Stimulated activated CD4-positive, alpha-beta T cell treated with anti-CD3 and anti-CD28 coated beads, TNF-alpha, amount 100 ng/mL, for 1 hour (primary cell): ENCODE data around the gene GNAZ.

ENCODE experiments used
- DNase-seq, 3 donors: peaks; one replicate each; pipeline ENCODE4 v3.0.0-alpha.2; 2020; ENCODE audit warnings: low read depth in 3 of 3, low spot score in 1 of 3

Gene GNAZ

DNA sequence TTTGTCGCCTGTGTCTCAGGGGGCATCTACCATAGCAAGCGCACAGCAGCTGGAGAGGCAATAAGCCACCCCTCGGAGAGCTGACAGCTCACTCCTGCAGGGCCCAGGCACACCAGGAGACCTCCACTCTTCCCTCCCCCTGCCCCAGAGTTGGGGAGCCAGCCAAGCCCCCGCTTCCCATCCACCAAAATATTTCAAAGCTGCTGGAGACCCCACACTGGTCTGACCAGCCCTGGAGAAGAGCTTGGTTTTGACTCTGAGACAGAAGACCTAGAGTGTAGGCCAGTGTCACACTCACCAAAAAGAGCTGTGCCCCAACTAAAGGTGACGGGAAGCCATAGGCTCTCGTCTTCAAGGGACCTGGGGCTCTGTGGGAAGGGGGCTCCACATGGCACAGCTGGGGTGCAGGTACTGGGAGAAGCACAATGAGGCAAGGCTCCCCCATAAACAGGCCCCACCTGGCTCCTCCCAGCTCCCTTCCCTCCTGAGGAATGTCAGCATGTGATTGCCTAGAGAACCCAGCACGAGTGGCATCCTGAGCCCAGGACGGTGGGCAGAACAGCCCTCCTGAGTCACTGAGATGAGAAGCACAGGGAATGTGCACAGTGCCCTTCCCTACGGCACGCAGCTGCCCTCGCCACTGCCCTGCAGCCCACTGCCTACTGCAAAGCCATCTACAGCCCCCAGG, 5.8 kb upstream of the GNAZ start:
- no peak for DNase-seq

DNA sequence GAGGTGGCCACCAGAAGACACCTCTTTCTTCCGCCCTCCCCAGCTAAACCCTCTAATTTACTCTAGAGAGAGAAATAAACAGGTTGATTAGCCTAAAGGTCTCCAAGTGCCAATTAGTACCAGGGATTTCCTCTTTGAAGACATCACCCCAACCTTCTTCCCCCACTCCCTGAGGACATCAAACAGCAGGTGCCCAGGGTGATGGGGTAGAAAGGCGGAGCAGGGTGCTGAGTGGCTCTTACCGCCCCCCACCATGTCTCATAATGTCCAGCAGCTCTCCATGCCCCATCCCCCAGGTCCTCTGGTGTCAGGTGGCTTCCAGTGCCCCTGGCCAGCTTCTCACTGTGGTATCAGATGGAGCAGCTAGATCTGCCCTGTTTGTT, 5.3 kb upstream of the GNAZ start:
- no peak for DNase-seq

DNA sequence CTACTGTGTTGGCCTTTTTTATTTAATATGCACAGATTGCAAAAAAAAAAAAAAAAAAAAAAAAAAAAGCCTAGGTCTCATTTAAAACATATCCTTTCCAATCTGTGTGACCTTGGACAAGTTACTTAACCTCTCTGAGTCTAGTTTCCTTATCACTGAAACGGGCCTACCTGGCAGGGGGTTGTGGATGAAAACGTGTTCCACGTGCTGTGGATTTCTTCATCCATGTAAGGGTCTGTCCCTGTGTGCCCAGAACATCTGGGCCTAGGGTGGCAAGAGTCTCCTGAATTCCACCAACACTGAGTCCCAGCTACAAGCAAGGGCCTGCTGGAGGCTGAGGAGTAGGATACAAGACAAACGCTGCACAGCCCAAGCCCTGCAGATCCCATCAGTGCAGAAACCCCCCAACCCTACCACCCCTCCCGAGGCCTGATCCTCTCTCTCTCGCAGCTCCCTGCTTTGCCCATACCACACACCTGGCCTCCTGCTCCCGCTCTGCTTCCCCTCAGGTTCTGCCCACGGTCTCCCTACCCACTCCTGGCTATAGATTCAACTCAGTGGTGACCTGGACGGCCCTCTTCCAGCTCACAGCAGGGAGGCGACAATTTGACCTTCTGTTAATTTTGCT, 4.7 kb upstream of the GNAZ start:
- DNase-seq = no peak

DNA sequence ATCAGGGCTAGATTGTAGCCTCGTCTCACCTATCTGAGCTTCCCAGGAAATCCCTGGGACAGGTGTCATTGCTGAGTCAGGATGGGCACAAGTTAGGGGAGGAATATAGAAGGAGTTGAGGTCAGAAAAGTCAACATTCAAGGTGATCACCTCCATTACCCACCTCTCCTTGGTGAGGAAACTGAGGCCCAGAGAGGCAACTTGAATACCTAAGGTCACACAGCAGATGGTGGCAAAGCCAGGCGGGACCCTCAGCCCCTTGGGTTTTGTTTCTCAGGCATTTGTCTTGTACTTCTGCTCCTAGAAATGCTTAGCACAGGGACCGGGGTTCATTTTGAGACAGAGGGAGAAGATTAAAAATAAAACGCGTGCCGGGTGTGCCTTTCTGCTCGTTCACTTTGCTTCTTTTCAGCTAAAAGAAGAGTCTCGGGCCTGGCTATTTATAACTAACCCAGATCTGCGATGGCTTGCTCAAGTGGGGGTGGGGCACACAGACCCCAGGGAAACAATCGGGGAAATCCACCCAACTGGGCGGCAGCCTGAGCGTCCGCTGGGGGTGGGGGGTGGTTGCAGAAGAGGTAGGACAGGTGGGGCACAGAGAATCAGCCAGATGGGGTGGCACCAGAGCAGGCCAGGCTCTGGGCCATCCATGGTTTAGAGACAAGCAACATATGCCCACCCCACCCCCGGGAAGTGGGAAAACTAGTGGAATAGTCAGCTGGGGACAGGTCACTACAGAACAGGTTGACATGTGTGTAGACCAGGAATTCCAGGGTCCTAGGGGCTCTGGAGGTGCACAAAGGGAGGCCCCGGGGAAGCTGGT, 3.9 kb upstream of the GNAZ start:
- no peak for DNase-seq

- no peak for DNase-seq
These were observed 3.2 kb upstream of the GNAZ start for GRCh38 chr22:23067023-23067650.

DNA sequence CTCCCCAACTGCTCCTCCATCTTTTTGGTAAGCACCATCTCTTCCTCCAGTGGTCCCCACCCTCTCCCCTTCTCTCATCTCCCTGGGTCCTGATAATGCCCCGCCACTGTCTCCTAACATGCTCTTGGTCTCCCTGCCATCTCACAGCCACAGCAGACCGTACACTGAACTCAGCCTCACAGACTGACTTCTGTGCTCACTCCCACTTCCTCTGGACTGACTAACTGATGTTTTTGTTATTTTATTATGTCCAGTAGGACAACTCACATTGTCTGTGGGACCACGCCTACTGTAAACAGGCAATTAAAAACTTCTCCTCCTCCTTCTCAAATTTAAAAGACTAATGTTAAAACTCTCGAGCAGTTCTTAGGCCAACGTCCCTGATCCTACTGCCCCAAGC, 2.6 kb upstream of the GNAZ start:
- DNase-seq = no peak

- DNase-seq = no peak
These were observed 2.1 kb upstream of the GNAZ start for GRCh38 chr22:23068096-23068831.

- DNase-seq = no peak
These were observed 1.4 kb upstream of the GNAZ start for GRCh38 chr22:23068832-23069385.

GRCh38 chr22:23069502-23070357, 589 bp upstream of the GNAZ start:
- DNase-seq = peak; percentile 67 to 85 (median 78)

DNA sequence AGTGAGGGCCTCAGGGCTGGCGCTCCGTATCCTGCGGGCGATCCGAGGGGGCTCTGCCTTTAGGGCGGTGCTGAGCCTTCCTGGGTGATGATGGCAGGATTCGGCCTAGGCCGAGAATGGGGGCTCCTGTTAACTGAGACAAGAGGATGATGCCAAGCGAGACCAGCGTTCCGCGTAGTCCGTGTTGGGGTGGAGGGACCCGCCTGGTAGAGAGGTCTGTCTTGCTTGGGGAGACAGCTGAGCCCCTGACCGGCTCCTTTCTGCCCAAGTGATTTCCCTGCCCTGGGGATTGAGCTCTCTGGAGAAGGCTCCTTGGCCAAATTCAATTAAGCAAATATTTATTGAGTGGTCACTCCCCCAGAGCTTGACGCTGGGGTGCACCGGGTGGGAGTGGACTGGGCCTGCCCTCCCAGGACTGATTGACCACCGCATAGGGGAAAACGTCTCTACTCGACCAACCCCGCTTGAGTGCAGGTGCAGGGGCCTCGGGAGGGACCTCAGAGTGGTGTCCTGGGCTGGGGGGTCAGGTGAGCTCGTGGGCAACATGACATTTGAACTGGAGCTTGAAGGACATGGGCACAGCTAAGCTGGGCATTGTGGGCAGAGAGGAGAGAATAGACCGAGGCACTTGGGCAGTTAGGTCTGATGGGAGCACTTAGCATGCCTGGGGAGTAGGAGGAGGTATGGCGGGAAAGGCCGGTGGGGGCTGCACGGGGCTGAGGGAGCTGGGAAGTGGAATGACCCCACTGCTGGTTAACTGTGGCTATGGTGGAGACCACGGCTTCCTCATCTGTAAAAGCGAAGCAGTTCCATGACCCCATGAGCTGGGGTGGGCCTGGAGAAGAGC, 1.1 kb downstream of the GNAZ start:
- DNase-seq = no peak

DNA sequence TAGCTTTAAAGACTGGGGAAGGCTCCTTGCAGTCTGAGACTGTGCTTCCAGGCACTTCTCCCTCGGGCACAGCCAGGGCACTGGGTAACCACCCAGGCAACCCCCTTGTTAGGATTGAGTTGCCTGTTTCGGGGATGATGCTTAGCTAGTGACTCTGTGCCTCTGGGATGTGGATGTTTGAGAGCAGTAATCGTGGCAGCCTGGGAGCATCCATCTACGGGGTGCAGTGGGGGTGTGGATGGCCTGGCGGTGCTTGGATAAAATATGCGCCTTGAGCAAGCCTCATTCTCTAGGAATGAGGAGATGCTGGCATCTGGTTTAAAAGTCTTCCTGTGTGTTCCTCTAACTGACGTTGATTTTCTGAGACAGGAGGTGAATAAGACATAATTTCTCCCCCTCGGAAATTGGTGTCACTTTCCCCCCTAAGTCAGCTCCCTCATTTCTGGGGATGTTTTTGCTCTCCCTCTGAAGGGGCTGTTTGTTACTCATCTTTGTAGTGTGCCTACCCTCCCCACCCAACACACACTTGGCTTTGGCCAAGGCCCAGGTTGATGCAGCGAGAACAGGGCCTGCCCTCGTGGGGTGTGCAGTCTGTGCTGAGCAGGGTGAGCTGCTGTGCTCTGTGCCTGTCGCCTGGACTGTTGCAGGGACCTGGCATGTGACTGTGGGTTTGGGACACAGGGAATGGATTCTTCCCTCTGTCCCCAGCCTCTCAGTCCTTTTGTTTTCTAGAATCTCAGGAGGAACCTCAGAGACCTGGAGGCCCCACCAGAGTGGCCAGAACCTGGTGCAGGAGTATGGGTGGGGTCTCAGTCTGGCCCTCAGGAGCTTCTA, 2.0 kb downstream of the GNAZ start:
- no peak for DNase-seq

DNA sequence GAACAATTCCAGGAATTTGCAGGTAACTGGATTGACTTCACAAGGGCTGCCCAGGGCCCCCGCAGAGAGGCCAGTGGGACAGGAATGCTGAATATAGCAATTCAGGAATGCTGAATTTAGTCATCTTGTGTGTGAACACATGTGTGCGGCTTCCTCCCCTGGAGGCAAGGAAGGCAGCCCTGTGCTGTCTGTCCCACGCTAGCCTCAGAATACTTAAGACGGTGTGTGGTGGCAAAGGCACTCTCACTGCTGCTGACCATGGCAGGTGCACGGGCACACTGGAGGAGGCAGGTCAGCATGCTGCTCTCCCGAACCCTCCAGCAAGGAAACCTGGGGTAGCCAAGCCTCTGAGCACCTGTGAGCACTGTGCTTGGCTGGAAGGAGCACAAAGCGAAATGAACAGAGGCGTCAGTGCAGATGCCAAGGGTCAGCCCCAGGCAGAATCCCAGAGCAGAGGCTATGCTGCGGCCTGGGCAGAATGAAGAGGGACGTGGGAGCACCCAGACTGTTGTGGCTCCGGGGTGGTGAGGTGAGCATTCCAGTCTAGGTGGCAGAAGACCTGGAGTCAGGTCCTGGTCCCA, 2.7 kb downstream of the GNAZ start:
- DNase-seq = no peak

GRCh38 chr22:23073526-23074229, 3.4 kb downstream of the GNAZ start:
- DNase-seq = no peak

DNA sequence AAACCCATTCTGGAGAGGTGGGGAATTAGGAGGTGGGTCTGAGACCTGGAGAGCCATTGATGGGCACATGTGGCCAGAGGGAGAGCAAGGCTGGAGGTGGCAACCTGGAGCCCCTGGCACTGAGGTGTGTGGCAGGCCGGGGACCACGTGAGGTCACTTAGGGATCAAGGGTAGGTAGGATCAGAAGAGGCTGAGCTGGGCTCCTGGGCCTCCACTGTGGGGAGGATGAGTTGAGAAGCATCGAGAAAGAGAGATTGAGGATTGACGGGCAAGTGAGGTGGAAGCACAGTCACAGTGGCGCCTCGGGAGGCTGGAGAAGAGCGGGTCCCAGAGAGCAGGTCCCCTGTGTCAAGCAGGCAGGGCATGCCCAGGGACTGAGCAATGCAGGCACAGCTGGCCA, 4.1 kb downstream of the GNAZ start:
- no peak for DNase-seq

GRCh38 chr22:23075050-23075449, 4.7 kb downstream of the GNAZ start:
- DNase-seq = no peak

DNA sequence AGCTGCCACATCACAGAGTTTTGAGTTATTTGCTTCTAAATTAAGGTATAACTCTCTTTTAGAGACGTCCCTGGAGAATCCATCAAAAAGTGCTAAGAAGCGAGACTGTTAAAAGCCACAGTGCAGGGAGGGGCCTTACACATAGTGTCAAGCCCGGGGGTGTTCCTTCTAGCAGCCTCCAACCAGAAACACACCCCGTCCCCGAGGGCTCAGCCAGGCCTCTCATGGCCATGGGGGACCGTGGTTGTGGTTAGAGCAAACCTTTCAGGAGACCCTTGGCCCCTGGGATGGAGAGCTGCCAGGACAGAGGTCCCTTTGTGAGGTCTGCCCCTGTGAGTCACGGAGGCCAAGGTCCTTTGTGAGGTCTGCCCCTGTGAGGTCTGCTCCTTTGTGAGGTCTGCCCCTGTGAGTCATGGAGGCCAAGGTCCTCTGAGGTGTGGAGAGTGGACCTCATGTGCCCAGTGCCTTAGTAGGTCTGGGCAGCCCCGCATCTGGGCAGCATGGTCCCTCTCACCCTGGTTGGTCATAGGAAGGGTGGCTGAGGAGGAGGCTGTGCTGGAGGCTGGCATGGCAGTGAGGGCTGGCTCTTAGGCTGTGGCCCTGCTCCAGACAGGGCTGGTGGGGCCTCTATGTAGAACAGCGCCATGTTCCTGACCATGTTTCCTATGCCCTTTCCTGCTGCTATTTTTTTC, 5.4 kb downstream of the GNAZ start:
- DNase-seq = no peak
